Fibroblast of skin of abdomen (primary cell): Measurements from ENCODE around the gene DHH.

Experiments used
- DNase-seq: peaks from one replicate; pipeline ENCODE4 v3.0.0-alpha.2; 2013

DHH gene

DNA sequence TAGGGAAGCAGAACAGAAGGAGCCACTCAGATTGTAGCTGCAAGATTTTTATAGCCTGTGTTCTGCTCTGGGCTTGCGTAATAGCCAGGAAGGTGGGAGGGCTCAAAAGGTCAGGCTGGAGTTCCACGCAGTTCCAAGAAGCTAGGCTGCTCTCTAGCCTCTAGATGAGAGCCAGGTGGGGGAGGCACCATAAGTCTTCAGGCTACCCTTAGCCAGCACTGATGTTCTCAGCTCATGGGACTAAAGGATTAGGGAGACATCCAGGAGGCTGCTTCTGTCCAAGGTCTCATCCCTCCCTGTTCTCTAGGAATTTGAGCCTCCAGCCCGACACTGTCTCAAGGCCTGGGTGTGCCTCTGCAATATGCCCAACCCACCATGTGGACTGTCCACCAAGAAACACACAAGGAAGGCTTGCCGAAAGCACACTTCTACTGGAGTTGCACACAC lies 14.4 kb upstream of the DHH start:
- no peak for DNase-seq

DNA sequence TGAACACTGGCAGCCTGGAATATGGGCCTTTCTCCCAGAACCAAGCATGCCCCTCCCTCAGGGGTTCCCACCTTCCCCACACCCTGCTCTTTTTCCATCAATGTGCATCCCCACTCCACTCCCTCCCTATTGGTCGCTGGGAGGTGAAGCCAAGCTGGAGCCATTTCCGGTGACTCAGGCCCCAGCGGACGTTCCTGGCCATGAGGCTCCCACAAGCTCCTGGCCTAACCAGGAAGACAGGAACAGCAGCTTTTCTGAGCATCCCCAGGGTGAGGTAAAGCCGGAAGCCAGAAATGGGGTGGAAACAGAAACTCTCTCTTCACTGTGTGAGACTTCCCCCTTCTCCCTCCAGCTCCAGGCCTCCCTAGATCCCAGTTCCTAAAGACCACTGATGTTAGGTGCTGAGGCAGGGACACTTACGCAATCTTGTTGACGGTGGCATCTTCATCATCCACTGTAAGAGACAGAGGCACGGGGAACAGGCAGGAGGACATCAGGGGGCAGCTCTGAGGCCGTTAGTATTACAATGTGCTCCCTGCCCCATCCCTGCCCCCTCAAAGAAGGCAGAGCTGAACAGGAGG lies 11.0 kb upstream of the DHH start:
- DNase-seq, result no peak

DNA sequence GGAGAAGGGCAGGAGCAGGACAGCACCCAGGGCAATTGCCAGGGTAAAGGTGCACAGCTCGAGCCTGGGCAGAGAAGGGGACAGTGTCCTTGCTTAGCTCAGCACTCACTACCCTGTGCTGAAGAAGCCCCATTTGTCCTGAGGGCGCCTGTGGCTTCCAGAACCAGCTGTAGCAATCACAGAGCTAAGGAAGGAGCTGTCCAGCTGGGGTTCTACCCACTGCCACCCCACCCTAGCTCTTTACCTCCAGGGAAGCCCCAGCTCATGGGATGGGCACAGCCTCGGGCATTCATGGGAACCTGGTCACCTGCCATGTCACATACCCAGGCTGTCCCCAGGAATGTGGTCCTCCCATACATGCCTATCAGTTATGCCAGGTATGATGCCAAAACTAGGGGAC lies 10.2 kb upstream of the DHH start:
- no peak for DNase-seq

DNA sequence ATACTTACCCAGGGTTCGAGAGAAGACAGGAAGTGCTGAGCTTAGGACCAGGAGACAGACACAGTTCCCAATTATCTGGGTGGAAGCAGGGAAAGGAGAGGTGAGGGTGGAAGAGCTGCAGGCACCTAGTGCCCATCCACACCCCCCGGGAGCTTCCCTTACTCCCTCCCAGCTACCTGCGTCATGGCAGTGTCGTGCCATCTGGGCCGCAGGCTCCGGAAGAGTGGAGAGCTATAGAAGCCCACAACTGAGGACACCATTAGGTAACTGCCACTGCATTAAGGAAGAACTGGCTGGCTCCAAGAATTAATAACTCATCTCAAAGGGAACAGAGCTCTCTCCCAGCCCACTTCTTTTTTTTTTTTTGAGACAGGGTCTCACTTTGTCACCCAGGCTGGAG lies 5.8 kb upstream of the DHH start:
- DNase-seq, result no peak

DNA sequence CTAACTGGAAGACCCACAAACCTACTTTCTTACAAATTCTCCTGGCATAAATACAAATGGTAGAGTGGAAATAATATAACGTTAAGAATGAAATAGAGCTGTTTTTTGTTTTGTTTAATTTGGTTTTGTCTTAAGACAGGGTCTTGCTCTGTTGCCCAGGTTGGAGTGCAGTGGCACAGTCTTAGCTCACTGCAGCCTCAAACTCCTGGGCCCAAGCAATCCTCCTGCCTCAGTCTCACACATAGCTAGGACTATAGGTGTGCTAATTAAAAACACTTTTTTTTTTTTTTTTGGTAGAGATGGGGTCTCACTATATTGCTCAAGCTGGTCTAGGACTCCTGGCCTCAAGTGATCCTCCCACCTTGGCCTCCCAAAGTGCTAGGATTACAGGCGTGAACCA lies 4.1 kb upstream of the DHH start:
- no peak for DNase-seq

DNA sequence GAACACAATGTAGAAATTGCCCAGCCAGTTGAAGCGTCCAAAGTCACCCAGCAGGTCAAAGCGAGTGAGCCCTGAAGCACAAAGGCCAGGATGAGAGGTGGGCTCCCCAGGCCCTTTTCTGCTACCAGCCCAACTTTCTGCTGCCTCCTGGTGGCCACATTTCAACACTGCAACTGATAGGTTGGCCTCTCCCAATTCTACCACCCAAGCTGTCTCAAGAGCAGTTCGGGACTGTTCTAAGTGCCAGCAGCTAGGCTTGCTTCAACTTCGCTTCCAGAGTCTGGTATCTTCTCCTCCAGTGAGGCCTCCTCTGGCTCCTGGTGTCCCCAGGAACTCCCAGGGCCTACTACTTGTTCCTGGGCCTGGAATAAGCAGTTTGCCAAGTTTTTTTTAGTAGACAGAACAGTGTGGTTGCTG lies 3.4 kb upstream of the DHH start:
- DNase-seq, result peak; percentile 30

DNA sequence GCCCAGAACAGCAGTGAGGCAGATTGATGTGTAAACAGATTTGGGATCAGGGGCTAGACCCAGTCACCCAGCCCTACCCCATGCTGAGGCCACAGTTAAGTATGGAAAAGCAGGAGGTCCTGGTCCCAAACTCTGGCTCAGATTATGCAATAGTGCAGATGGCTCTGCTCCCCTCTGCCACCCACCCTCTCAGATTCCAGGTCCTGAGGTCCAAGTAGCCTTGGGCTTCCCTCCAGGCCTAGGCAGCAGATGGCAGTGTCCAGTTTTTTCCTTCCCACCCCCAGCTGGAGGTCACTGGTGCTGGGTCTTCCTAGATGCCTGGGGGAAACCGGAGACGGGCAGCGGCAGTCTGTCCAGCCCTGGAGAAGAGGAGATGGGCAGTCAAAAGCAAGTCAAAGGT lies 2.8 kb upstream of the DHH start:
- DNase-seq, result no peak

DNA sequence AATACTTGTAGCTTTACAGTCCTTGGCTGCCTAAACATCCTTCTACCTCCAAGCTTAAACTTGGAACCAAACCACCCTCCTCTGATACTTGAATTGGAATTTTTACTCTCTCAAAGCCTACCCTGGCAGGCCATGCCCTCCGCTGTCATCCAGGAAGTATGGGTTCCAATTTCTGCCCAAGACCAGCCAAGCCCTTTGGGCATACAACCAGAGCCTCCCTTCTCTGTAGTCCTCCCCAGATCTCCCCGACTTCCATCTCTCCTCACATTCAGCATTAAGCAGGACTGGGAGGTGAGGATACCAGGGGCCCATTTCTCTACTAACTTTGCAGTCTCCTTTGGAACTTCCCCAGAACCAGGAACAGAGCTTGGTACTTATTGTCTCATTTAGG lies 369 bp upstream of the DHH start:
- DNase-seq, result no peak

DNA sequence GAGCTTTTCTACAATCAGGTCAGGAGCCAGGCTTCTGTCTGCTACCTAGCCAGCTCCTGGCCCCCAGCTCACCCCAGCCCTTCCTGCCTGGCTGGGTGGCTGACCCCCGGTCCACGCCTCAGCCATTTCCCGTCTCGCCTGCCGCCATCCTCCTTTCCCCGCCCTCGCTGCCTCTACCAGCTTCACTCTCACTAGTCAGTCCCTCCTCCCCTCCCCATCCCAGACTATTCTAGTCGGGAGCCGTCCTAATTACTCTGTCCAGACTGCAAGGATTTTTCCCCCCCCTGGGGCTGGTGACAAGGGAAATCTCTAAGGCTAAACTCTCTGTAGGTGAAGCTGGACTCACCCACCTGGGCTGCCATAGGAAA lies 825 bp downstream of the DHH start:
- DNase-seq, result no peak

DNA sequence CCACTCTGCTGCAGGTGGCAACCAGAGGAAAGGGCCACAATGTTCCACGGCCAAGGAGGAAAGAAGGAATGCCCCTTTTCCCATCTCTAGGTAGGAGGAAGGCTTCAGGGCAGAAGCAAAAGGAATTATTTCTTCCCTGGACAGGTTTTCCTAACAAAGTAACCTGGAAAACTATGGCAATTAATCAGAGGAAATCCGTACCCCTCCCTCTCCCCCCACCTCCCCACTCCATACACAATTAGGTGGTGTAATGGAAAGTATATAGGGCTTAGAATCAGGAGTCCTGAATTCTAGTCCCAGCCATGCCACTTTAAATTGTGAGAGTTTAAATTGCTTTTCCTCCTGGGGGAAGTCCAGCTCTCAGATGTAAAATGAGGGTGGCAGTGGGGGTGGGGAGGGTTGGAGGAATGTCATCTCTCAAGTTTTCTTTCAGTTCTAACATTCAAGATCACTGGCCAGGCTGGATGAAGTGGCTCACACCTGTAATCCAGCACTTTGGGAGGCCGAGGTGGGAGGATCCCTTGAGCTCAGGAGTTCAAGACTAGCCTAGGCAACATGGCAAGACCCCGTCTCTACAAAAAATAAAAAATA lies 1.7 kb downstream of the DHH start:
- no peak for DNase-seq

DNA sequence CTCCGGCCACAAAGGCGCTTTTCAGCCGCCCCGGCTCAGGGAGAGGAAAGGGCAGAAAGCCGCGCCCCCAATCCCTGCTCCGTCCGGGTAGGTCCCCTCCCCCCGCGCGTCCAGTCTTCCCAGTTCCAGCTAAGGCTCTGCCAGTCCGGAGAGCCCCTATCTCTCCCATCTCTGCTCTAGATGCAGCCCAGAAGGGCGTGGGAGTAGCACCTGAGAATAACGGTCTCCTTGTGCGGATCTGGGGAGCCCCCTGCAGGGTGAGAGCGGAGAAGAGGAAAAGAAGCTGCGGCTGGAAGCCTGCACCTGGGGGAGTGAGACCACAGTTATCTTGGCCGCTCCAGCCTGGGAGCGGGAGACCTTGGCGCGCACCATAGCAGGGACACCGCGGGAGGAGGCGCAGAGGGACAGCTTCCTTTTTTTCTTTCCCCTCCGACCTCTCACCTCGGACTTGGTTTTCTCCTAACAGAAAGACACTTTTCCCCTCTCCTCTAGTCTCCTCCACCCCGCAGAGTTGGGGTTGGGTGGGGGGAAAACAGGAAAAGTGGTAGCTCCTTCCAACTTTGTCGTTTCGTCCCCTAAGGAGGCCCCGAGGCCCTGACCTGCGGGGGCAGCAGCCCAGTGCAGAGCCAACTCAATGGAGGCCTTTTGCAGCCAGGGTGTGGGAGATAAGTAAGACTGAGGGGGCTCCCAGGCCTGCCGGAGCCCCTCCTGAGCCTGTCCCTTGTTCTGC lies 2.4 kb downstream of the DHH start:
- DNase-seq, result no peak

DNA sequence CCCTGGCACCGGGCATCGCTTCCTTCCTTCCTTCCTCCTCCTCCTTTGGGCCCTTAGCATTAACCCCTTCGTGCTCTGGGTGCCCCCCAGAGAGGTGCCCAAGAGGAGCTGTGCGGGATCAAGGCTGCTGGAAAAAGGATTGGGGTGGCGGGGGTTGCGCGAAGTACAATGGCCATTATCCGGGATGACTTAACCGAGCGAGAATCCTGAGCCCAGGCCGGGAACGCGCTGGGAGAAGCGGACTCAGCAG lies 2.8 kb downstream of the DHH start:
- no peak for DNase-seq

DNA sequence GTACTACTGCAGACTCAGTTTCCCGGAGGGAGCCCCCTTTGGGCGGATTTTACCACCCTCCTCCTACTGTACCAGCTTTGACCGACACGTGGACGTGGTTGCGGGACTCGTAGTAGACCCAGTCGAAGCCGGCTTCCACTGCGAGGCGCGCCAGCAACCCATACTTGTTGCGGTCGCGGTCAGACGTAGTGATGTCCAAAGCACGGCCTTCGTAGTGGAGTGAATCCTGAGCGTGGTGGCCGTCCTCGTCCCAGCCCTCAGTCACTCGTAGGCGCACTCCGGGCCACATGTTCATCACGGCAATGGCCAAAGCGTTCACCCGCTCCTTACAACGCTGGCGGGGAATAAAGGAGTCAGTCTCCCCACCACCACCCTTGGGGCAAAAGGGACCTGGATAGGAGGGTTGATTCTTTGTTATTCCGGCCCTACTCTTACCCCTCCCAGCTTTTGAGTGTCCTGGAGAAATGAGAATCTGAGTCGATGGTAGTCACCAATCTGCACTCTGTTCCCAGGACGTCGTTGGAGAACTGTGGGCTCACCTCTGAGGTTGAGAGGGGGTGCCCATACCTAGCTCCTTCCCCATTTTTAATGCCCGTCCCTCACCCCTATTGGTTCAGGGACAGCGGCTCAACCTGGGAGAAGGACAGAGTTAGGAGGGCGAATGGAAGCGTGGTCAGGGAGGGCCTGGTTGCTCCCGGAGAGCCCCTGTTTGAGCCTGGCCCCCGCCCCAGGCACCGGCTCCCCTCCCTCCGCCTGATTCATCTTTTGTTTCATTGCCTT lies 3.4 kb downstream of the DHH start:
- no peak for DNase-seq

DNA sequence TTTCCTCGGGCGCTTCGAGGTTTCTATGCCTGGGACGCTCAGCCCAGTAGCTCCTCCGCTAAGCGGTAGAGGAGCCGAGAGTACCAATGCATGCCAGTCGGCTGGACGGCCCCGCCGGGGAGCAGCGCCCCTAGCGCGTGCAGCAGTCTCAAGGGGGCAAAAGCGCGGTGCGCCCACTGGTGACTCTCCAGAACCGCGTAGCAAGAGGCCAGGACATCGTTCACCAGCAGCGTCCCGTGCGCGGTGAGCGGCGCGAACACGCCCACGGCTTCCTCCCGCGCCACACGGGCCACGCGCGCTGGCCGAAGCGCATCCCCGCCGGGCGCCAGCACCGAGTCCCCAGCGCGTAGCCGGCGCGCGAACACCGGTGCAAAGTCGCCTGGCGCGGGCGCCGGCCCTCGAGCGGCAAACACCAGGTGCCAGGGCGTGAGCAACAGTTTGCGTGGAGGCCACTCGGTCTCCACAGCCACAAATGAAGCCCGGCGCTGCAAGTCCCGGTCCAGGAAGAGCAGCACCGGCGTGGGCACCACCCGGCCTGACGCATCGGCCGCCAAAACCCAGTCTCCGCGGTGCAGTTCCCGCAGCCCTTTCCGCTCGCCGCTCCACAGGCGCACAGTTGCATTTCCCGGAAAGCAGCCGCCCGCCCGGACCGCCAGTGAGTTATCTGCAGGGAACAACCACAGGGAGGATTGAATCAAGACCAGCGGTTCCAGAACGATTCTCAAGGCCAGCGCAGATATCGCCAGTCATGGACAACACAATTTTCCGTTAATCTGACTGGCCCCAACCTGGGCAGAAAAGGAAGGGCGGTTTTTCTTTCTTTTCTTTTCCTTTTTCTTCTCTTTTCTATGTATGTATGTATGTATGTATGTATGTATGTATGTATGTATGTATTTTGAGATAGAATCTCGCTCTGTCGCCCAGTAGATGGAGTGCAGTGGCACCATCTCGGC lies 4.5 kb downstream of the DHH start:
- DNase-seq, result peak; percentile 44

DNA sequence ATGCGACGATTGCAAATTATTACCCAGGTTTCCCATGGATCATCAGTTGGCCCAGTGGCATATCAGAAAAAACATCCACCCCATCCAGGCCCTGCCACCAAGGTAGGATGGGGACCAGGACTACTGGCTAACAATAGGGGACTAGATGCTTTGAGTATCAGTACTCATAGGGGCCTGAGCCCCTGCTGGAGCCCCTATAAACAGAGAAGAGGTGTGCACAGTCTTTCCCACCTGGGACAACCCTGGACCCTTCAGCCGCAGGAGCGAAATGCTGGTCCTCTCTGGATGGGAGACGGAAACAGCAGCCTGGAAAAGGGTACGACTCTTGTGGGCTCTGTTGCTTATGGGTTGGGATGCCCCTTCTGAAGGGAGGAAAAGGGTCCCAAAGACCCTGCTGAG lies 5.7 kb downstream of the DHH start:
- no peak for DNase-seq

DNA sequence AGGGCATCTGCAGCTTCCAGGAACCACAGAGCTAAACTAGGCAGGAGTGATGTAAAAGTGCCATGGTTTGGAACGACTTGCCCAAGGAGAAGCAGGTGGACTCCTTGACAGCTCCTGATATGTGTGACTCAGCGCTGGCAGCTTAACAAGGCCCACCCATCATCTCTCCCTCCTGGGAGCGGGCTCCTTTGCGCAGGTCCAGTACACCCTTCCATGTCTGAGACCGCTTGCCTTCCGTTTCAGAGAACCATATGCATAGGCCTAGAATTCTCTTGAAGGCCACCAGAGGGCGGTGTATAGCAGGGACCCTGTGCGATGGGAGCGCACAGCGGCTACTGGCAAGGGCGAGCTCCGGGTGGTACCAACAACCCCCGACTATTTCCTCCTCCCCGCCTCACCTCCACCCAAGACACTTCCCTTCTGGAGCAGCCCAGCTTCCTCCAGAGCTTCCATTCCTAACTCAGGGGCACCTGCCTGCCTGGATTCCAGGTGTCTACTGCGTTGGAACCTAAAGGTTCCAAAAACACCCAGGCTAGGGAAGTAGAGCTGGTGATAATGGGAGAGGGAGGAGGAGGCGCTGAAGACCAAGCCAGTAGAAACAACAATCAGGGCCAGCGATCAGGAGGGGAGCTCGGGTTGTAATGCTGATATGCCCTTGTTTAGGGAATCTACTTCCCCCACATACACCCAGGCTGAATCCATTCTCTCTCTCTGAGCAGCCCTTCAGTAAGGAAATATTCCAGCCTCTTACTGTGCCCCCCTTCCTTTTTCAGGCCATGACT lies 6.3 kb downstream of the DHH start:
- DNase-seq, result peak; percentile 87

DNA sequence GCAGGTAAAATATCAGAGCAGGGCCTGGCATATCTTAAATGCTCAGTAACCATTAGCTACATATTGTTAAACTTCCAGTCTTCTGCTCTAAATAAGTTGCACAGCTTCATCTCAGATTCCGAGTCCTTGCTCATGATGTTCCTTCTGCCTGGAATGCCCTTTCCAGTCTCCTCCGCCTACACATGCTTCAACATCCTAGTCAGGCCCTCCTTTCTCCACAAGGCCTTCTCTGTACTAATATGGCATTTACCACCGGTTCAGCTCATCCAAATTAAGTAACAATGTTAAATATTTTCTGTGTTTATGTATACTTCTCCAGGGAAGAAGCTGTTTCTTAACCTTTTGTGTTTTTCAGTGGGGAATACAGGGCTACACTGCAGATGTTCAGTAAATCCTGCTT lies 8.5 kb downstream of the DHH start:
- DNase-seq, result no peak

DNA sequence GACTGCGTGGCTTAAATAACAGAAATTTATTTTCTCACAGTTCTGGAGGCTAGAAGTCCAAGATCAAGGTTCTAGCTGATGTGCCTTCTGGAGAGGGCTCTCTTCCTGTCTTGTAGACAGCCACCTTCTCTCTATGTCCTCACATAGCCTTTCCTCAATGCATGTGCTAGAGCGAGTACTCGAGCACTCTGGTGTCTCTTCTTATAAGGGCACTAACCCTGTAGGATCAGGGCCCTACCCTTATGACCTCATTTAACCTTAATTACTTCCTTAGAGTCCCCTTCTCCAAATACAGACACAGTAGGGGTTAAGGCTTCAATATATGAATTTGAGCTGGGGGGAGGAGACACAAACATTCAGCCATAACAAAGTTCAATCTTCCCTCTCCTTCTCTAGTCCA lies 10.2 kb downstream of the DHH start:
- no peak for DNase-seq

DNA sequence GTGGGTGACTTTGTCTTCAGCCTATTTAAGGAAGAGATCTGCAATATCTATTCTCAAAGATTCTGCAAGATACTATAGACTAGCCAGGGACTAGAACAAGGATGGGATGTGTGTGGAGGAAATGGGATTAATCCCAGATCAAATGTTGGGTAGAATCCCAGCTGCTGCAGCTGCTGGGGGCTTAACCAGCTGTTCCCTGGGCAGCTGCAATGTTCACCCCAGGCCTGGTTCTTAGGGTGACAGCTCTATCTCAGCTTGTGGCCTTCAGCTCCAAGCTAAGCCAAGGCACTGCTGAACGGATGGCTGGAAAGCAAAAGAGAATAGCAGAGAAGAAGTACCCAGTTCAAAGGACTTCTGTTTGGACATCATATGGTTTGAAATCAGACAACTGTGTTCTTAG lies 14.8 kb downstream of the DHH start:
- DNase-seq, result no peak

DNA sequence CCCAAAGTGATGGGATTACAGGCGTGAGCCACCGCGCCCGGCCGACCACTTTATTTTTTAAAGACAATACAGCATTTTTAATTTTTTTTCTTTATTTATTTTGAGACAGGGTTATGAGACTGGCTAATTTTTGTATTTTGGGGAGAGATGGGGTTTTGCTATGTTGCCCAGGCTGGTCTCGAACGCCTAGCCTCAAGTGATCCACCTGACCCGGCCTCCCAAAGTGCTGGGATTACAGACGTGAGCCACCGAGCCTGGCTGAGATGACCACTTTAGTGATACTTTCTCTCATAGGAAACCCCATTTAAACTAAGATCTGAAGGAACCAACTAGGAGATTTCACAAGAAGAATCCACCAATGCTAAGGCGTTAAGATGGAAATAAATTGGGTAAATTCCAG lies 23.6 kb downstream of the DHH start:
- no peak for DNase-seq

DNA sequence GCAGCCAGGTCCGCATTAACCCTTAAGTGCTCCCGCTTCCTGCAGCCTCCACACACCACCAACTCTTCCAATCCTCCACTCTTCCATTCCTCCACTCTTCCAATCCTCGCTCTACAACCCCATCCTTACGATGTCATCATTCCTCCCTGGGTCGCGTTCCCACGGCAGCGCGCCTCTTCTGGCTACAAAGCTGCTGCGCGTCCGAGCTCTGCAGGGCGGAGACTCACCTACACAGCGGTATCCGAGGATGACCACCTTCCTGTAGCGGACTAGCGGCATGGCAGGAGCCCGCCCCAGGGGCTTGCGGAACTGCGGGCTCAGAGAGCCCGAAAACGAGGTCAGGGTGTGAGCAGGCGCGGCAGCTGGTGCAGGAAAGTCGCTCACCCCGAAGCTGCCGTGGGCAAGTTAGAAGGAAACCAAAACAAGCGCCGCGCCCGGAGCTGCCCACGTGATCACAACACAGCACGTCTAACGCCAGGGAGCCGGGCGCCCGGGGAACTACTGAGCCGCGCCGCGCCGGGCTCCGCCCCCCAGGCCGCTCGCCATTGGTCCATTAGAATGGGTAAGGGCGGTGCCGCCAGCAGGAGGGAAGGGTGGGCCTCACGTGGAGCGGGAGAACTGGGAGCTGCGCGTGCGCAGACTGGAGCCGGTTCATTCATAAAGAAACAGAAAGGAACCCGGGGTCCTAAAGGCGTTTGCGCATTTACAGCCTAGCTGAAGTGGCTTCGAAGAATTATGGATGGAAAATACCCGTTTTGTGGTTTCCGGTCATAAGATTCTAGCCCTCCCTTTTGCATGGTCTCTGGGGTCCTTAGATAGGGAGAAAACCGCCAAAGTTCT lies 24.9 kb downstream of the DHH start, which contains the start of gene RHEBL1:
RHEBL1 (minus strand) TSS at position 473 of the 840 bp plus-strand sequence; CDS start at position 279, 194 bp downstream.
- DNase-seq, result peak; percentile 96
